GM18520 (cell line): Measurements from ENCODE around the gene IQGAP2.
A peak's percentile ranks its signal among the peaks of the same experiment; 100 is the strongest.

Experiments used
- ATAC-seq: cut with Tn5 transposase; IDR thresholded peaks from one replicate; pipeline ENCODE4 v1.9.1; 2021; ENCODE audit not compliant: unreplicated experiment

Gene IQGAP2

GRCh38 chr5:76704131-76704663, 301.1 kb downstream of the IQGAP2 start:
- no peak for ATAC-seq

DNA sequence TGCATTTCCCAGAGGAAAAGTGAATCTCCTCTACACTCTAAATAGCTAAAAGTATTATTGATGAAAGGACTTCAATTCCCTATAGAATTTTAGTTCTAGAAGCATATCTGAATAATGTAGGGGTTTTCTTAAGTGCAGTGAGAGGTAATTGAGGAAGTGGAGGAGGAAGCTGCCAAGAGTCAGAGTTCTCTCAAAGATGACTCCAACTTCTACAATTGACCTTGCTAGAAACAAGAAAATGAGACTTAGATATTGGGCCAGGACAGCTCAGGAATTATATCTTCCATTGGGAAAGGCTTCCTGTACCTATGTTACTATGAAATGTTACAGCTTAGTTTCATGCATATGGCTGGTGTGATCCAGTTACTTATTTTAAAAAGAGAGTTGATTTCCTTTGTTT, 302.5 kb downstream of the IQGAP2 start:
- ATAC-seq, result no peak

- ATAC-seq, result no peak
Observed at GRCh38 chr5:76709762-76710161, 306.7 kb downstream of the IQGAP2 start.

- no peak for ATAC-seq
Observed at GRCh38 chr5:76710991-76711390, 307.9 kb downstream of the IQGAP2 start.

- no peak for ATAC-seq
Observed at GRCh38 chr5:76714751-76715485, 311.8 kb downstream of the IQGAP2 start.

GRCh38 chr5:76715486-76715735, 312.3 kb downstream of the IQGAP2 start:
- ATAC-seq, result no peak

DNA sequence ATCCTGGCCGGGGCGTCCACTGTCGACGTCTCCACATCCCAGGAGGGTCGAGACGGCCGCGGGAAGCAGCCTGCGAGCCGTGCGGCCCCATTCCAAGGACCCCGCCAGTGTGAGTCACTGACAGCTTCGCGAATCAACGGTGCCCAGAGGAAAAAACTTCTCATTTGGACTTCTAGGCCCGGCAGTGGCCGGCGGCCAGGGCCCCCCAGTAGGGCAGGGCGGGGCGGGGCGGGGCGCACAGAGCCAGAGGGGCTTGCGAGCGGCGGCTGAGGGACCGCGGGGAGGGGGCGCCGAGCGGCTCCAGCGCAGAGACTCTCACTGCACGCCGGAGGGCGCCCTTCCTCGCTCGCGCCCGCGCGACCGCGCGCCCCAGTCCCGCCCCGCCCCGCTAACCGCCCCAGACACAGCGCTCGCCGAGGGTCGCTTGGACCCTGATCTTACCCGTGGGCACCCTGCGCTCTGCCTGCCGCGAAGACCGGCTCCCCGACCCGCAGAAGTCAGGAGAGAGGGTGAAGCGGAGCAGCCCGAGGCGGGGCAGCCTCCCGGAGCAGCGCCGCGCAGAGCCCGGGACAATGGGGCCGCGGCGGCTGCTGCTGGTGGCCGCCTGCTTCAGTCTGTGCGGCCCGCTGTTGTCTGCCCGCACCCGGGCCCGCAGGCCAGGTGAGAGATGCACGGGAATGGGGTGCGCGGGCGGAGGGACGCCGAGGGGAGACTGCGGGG, 312.8 kb downstream of the IQGAP2 start, which contains the start of gene F2R:
Gene F2R, plus strand, starts transcription at position 391 of the 720 bp plus-strand sequence. Its CDS starts 182 bp downstream, at position 573.
- peak; percentile 51 for ATAC-seq

DNA sequence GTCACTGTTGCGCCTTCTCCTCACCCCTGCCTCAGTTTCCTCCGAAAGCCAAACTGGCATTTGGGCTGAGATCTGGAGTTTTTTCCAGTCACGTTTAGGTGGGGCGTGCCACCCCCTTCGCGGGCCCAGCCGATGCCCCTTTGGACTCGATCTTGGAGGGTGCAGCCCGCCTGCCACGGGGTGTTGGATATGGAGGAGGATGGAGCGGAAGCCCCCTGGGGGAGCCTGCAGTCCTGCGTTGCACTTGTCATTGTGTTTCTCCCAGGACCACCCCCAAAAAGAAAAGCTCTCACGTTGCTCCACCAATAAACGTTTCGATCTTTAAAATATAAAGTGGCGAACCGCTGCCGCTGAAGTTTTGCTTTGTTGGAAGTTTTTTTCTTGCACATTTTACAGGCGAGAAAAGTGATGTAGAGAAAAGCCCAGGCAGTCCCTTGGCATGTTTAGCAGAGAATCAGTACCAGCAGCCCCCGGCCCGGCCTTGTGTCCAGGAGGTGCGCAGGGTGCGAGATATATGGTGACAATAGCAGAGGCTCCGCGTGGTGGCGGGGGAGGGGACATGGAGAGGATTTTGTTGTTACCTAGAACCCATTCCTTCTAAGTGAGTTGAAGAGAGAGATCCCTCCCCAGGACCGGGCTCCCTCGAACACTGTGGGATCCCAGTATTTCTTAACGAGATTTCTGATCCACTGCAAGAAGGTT, 313.5 kb downstream of the IQGAP2 start:
- no peak for ATAC-seq

GRCh38 chr5:76717222-76718083, 314.4 kb downstream of the IQGAP2 start:
- no peak for ATAC-seq

DNA sequence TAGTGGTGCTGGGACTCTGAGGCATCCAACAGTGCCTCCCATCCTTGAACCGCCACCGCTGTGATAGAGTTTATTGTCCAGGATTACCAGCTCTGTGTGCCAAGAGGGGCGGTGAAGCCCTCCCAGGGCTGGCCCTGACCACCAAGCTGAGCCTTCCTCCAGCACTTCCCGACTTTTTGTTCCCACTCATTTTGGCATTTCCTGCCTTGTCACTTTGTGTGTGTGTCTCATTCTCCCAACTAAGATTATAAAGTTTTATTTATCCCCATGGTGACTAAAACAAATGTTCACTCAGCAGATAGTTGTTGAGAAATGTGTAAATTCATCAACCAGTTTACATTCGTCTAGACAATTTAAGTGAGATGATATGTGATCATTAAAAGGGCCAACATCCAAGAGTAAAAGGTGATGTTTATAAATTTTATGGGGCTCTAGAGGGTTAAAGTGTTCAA, 315.3 kb downstream of the IQGAP2 start:
- no peak for ATAC-seq

GRCh38 chr5:76718880-76719279, 315.8 kb downstream of the IQGAP2 start:
- ATAC-seq, result no peak

- peak; percentile 83 for ATAC-seq
Observed at GRCh38 chr5:76720988-76721569, 318.0 kb downstream of the IQGAP2 start.

GRCh38 chr5:76723266-76723665, 320.2 kb downstream of the IQGAP2 start:
- no peak for ATAC-seq

GRCh38 chr5:76723906-76724305, 320.8 kb downstream of the IQGAP2 start:
- no peak for ATAC-seq

DNA sequence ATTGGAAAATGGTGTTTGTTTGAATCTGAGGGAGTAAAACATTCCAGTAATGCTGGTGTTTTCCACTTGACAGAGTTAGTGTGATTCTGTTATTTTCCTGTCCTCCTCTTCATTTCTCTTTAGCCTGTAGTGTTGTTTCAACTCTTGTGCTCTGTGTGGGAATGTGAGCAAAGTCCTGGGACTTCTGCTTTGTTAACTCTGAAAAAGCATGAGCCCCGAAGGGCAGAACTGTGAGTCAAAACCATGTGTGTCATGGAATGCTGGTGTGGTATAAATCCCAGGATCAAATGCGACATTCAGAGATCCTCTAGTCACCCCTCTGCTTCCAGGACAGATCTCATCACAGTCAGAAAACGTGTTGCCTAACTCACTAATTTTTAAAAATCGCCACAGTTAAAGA, 321.8 kb downstream of the IQGAP2 start:
- ATAC-seq, result no peak

GRCh38 chr5:76728965-76729364, 325.9 kb downstream of the IQGAP2 start:
- ATAC-seq, result no peak

GRCh38 chr5:76729373-76730290, 326.5 kb downstream of the IQGAP2 start:
- no peak for ATAC-seq

DNA sequence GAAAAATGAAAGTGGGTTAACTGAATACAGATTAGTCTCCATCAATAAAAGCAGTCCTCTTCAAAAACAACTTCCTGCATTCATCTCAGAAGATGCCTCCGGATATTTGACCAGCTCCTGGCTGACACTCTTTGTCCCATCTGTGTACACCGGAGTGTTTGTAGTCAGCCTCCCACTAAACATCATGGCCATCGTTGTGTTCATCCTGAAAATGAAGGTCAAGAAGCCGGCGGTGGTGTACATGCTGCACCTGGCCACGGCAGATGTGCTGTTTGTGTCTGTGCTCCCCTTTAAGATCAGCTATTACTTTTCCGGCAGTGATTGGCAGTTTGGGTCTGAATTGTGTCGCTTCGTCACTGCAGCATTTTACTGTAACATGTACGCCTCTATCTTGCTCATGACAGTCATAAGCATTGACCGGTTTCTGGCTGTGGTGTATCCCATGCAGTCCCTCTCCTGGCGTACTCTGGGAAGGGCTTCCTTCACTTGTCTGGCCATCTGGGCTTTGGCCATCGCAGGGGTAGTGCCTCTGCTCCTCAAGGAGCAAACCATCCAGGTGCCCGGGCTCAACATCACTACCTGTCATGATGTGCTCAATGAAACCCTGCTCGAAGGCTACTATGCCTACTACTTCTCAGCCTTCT, 329.4 kb downstream of the IQGAP2 start:
- ATAC-seq, result no peak

DNA sequence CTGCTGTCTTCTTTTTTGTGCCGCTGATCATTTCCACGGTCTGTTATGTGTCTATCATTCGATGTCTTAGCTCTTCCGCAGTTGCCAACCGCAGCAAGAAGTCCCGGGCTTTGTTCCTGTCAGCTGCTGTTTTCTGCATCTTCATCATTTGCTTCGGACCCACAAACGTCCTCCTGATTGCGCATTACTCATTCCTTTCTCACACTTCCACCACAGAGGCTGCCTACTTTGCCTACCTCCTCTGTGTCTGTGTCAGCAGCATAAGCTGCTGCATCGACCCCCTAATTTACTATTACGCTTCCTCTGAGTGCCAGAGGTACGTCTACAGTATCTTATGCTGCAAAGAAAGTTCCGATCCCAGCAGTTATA, 329.9 kb downstream of the IQGAP2 start:
- peak; percentile 87 for ATAC-seq
